HCT116 (cell line): ENCODE data around the gene SRGAP3. TPM values are rescaled to one million over a fixed set of nuclear protein-coding genes. Genes with fewer than 3 reads are reported as not detected.

Source experiments
- ATAC-seq: fragments of 200-7000 bp; cut with Tn5 transposase; 2 replicates; pipeline ENCODE4 v1.9.1; 2020; ENCODE audit warnings: mild to moderate bottlenecking, moderate library complexity
- BruUV-seq: library from RNA; stranded (reverse); fragments of 400-500 nt; replicated peaks from 2 replicates; lab custom pipeline; 2021; lab: Mats Ljungman, UMichigan
- CTCF ChIA-PET: fragments of 300-600 bp; sonication (Branson Sonifier 250); formaldehyde crosslinking; loops from one replicate; lab custom pipeline; 2021; ENCODE audit warnings: antibody characterized with exemption; lab: Charles Lee
- POLR2A ChIA-PET: fragments of 300-600, 350-600 bp; sonication (Branson Sonifier 250); formaldehyde crosslinking; loops from one replicate; lab custom pipeline; 2021; ENCODE audit warnings: antibody characterized with exemption; lab: Charles Lee
- RAD21 ChIA-PET, 2 experiments: fragments of 300-600 bp; sonication (Branson Sonifier 250); formaldehyde crosslinking; loops; one replicate each; lab custom pipeline; 2023; ENCODE audit warnings: low total read pairs in 2 of 2; ENCODE audit not compliant: uncharacterized antibody in 2 of 2, unreplicated experiment in 2 of 2, low non-redundant PET in 1 of 2; lab: Charles Lee
- DNase-seq: peaks from one replicate; pipeline ENCODE4 v3.0.0-alpha.2; 2010; ENCODE audit warnings: low read depth, low spot score
- H2AFZ ChIP-seq: fragments of 200-600 bp; shearing (Covaris generic), sonication (generic); 2 replicates; pipeline ENCODE4 v1.6.1; 2017; ENCODE audit warnings: low read depth, mixed run types, mixed read lengths, antibody characterized with exemption, low read length; ENCODE audit not compliant: poor library complexity, severe bottlenecking
- H3K27ac ChIP-seq: 2 replicates; pipeline ENCODE4 v1.5.1; 2012; ENCODE audit warnings: low read depth, low read length
- H3K27me3 ChIP-seq: fragments of 200-600 bp; sonication (generic); 2 replicates; pipeline ENCODE4 v1.6.1; 2016; ENCODE audit warnings: mixed run types, low read length, mixed read lengths; ENCODE audit not compliant: insufficient read depth
- H3K36me3 ChIP-seq, 2 experiments: fragments of 200-500 bp in 1 of 2; fragments of 200-600 bp in 1 of 2; sonication (Bioruptor generic) in 1 of 2; sonication (generic) in 1 of 2; 2 replicates each; pipeline versions ENCODE4 v1.5.1 to v1.6.1; 2014 to 2016; ENCODE audit warnings: low read length in 2 of 2, inconsistent platforms in 1 of 2, mixed read lengths in 1 of 2, mixed run types in 1 of 2; ENCODE audit not compliant: insufficient read depth in 2 of 2, control insufficient read depth in 1 of 2
- H3K4me1 ChIP-seq, 2 experiments: fragments of 200-600 bp in 1 of 2; sonication (generic) in 1 of 2; 2 replicates each; pipeline versions ENCODE4 v1.5.1 to v1.6.1; 2012 to 2017; ENCODE audit warnings: low read length in 2 of 2, inconsistent platforms in 1 of 2, mild to moderate bottlenecking in 1 of 2, mixed read lengths in 1 of 2, mixed run types in 1 of 2, moderate library complexity in 1 of 2; ENCODE audit not compliant: insufficient read depth in 2 of 2, control insufficient read depth in 1 of 2
- H3K4me2 ChIP-seq: fragments of 200-600 bp; sonication (generic); 2 replicates; pipeline ENCODE4 v1.6.1; 2017; ENCODE audit warnings: mixed run types, low read length, mixed read lengths
- H3K4me3 ChIP-seq, 2 experiments: fragments of 200-600 bp in 1 of 2; sonication (generic) in 1 of 2; replicated peaks in 1 of 2; 2 replicates each; pipeline ENCODE4 v1.5.1; 2011 to 2016; ENCODE audit warnings: low read length in 2 of 2, control low read depth in 1 of 2, low read depth in 1 of 2, mild to moderate bottlenecking in 1 of 2, mixed read lengths in 1 of 2, mixed run types in 1 of 2
- H3K79me2 ChIP-seq: fragments of 200-600 bp; sonication (generic); 2 replicates; pipeline ENCODE4 v1.6.1; 2017; ENCODE audit warnings: mild to moderate bottlenecking, mixed run types, low read length, moderate library complexity, mixed read lengths; ENCODE audit not compliant: insufficient read depth
- H3K9ac ChIP-seq: fragments of 200-600 bp; sonication (generic); 2 replicates; pipeline ENCODE4 v1.6.1; 2016; ENCODE audit warnings: low read length, mixed read lengths
- H3K9me2 ChIP-seq: fragments of 200-600 bp; sonication (generic), shearing (Covaris generic); 2 replicates; pipeline ENCODE4 v1.6.1; 2017; ENCODE audit warnings: mixed run types, mild to moderate bottlenecking, moderate library complexity; ENCODE audit not compliant: insufficient read depth
- H3K9me3 ChIP-seq, 2 experiments: fragments of 200-500 bp in 1 of 2; fragments of 200-600 bp in 1 of 2; sonication (Bioruptor generic) in 1 of 2; sonication (generic) in 1 of 2; 2 replicates each; pipeline ENCODE4 v1.6.1; 2014 to 2017; ENCODE audit warnings: low read length in 2 of 2, mixed read lengths in 2 of 2, inconsistent platforms in 1 of 2, low read depth in 1 of 2, mild to moderate bottlenecking in 1 of 2, mixed run types in 1 of 2, moderate library complexity in 1 of 2; ENCODE audit not compliant: control insufficient read depth in 1 of 2, insufficient read depth in 1 of 2
- H4K20me1 ChIP-seq: fragments of 200-600 bp; sonication (generic), shearing (Covaris generic); 2 replicates; pipeline ENCODE4 v1.6.1; 2017; ENCODE audit warnings: mixed run types, mild to moderate bottlenecking, moderate library complexity; ENCODE audit not compliant: insufficient read depth
- CBX3 ChIP-seq: IDR thresholded peaks from 2 replicates; pipeline ENCODE4 v1.6.1; 2012; ENCODE audit warnings: low read depth
- EZH2phosphoT487 ChIP-seq: fragments of 200-600 bp; IDR thresholded peaks from 2 replicates; pipeline ENCODE4 v1.6.1; 2018; ENCODE audit warnings: antibody characterized with exemption, borderline replicate concordance
- JUND ChIP-seq: IDR thresholded peaks from 2 replicates; pipeline ENCODE4 v1.6.1; 2012
- POLR2A ChIP-seq: IDR thresholded peaks from 2 replicates; pipeline ENCODE4 v1.7.0; 2011; ENCODE audit warnings: borderline replicate concordance; ENCODE audit not compliant: insufficient read depth, insufficient read length; ENCODE audit errors: extremely low read depth
- SIN3A ChIP-seq: IDR thresholded peaks from 2 replicates; pipeline ENCODE4 v1.6.1; 2012; ENCODE audit warnings: low read depth
- SP1 ChIP-seq: IDR thresholded peaks from 2 replicates; pipeline ENCODE4 v1.6.1; 2012; ENCODE audit warnings: low read depth
- SRF ChIP-seq: IDR thresholded peaks from 2 replicates; pipeline ENCODE4 v1.6.1; 2012; ENCODE audit warnings: low read depth
- TCF7L2 ChIP-seq: IDR thresholded peaks from 2 replicates; pipeline ENCODE4 v1.7.0; 2011; ENCODE audit warnings: borderline replicate concordance, inconsistent platforms; ENCODE audit not compliant: insufficient read depth, insufficient read length; ENCODE audit errors: extremely low read depth
- ZFX ChIP-seq: fragments of 450-650 bp; IDR thresholded peaks from 2 replicates; pipeline ENCODE4 v1.6.1; 2017
- intact Hi-C: fragments of 100-400 bp; cut with micrococcal nuclease; formaldehyde crosslinking; loops from 2 replicates; pipeline ENCODE4 v1.10.0; 2022
- total RNA-seq: library from RNA; stranded (reverse); gene quantifications from one replicate; pipeline ENCODE4 v1.2.1, GENCODE V29; 2021; ENCODE audit not compliant: unreplicated experiment
- TF ChIP-seq, protein P1 (sequence below): IDR thresholded peaks from 2 replicates; pipeline ENCODE4 v1.6.1; 2011; ENCODE audit warnings: mild to moderate bottlenecking, low read length, moderate library complexity; ENCODE audit not compliant: insufficient replicate concordance; ENCODE audit errors: extremely low read depth

Gene SRGAP3
- total RNA-seq, 1 experiment from 2014 or later: 8.3 TPM

DNA sequence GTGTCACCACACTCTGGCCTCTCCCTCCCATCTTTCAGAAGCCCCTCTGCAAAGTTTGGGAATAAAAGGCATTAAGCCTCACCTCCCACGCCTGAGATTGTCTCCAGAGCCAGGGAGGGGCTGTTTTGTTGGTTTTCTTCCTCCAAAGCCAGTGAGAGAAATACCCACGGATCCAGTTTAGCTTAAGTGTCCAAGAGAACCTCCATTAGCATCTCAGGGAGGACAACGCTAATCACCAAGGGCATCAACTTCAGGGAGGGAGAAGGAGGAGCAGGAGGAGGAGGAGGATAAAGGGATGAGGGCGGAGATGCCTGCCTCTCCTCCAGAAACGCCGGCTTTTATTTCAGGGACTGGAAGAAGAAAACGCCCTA, 101.6 kb downstream of the SRGAP3 start:
- no TSS peak for BruUV-seq
- no peak overlapping the region for H3K4me2 ChIP-seq
- ChIA-PET RAD21 (no interaction called here), POLR2A (no interaction called here), CTCF (no interaction called here)
- ATAC-seq (no peak), DNase-seq (no peak)
- H4K20me1 ChIP-seq: no peaks in the 10 kb centered on the region
- H3K9me3 ChIP-seq: no peaks in the 10 kb centered on the region
- H3K4me1 ChIP-seq: peaks cover 0 to 19% of the 10 kb centered on the region in 2 experiments; a peak in 2 of 4 replicates
- intact Hi-C loops: no loop called here
- TF ChIP-seq POLR2A (no peak), SP1 (no peak), CBX3 (no peak), SRF (no peak), ZFX (no peak), TCF7L2 (no peak), EZH2phosphoT487 (no peak), JUND (no peak), SIN3A (no peak)
- TF ChIP-seq, protein P1, sequence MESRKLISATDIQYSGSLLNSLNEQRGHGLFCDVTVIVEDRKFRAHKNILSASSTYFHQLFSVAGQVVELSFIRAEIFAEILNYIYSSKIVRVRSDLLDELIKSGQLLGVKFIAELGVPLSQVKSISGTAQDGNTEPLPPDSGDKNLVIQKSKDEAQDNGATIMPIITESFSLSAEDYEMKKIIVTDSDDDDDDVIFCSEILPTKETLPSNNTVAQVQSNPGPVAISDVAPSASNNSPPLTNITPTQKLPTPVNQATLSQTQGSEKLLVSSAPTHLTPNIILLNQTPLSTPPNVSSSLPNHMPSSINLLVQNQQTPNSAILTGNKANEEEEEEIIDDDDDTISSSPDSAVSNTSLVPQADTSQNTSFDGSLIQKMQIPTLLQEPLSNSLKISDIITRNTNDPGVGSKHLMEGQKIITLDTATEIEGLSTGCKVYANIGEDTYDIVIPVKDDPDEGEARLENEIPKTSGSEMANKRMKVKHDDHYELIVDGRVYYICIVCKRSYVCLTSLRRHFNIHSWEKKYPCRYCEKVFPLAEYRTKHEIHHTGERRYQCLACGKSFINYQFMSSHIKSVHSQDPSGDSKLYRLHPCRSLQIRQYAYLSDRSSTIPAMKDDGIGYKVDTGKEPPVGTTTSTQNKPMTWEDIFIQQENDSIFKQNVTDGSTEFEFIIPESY: no peak
- no peak overlapping the region for H3K27ac ChIP-seq
- H3K27me3 ChIP-seq: no peaks in the 10 kb centered on the region
- no peak overlapping the region for H3K4me3 ChIP-seq
- no peaks in the 10 kb centered on the region for H3K9me2 ChIP-seq
- no peak overlapping the region for H2AFZ ChIP-seq
- H3K36me3 ChIP-seq: no peaks in the 10 kb centered on the region
- H3K9ac ChIP-seq: no peak overlapping the region
- no peaks in the 10 kb centered on the region for H3K79me2 ChIP-seq
